SK-N-SH (cell line): ENCODE measurements around the gene OPCML.

ENCODE experiments used
- EP300 ChIP-seq, 2 experiments: IDR thresholded peaks; 2 replicates each; pipeline versions ENCODE4 v1.4.0 to v1.6.1; 2012; ENCODE audit warnings: borderline replicate concordance in 1 of 2, low read depth in 1 of 2, low read length in 1 of 2
- MXI1 ChIP-seq: IDR thresholded peaks from 2 replicates; pipeline ENCODE4 v1.6.1; 2012; ENCODE audit warnings: mild to moderate bottlenecking, low read depth, low read length, improper control_type of control experiment
- POLR2AphosphoS5 ChIP-seq: IDR thresholded peaks from 2 replicates; pipeline ENCODE4 v1.6.1; 2012; ENCODE audit warnings: low read depth, low read length
- RFX5 ChIP-seq: IDR thresholded peaks from 2 replicates; pipeline ENCODE4 v1.6.1; 2012; ENCODE audit warnings: mild to moderate bottlenecking, improper control_type of control experiment, low read length
- TAF1 ChIP-seq: IDR thresholded peaks from 2 replicates; pipeline ENCODE4 v1.6.1; 2012; ENCODE audit warnings: low read depth, mild to moderate bottlenecking, low read length, moderate library complexity, borderline replicate concordance
- TEAD4 ChIP-seq: IDR thresholded peaks from 2 replicates; pipeline ENCODE4 v1.4.0; 2012; ENCODE audit warnings: mild to moderate bottlenecking, borderline replicate concordance; ENCODE audit not compliant: insufficient read depth
- TF ChIP-seq, protein P1 (sequence below): fragments of 200-600 bp; sonication (generic); IDR thresholded peaks from 2 replicates; pipeline ENCODE4 v1.6.1; 2017; ENCODE audit warnings: antibody characterized with exemption, mild to moderate bottlenecking, moderate library complexity
- TF ChIP-seq, protein P2 (sequence below): fragments of 150-350 bp; IDR thresholded peaks from 2 replicates; pipeline ENCODE4 v1.6.1; 2017; ENCODE audit warnings: antibody characterized with exemption, low read length, low read depth, borderline replicate concordance

DNA sequence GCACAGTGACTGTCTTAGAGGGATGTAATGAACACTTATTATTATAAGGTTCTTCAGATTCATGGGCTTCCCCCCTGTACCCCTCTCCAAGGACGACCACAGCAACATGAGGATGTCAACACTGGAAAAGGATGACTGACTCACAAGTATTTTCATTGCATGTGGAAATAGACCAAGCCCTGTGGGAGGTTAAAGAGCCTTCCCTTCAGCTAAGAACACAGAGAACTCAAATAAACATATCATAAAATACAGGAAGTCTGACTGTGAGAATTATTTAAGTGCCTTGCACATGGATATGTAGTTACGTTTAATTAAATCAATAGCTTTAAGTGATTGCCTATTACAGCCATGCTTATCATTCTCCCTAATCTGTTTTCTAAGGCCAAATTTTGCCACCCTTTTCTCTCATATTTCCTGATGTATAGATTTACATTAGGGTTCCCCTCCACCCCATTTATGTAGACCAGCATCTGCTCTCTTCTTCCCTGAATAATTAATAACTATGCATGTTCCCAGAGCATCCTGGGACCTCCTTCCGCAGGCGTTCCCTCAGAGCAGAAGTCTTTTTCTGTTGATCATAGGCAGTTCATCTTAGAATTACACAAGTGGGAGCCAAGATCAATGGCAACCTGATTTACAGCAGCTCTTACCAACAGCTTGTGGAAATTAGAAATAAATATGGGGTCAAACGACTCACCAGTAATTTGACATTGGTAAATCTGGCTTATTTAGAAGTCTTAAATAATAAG lies 226.9 kb downstream of the OPCML start:
- TF ChIP-seq, protein P1, sequence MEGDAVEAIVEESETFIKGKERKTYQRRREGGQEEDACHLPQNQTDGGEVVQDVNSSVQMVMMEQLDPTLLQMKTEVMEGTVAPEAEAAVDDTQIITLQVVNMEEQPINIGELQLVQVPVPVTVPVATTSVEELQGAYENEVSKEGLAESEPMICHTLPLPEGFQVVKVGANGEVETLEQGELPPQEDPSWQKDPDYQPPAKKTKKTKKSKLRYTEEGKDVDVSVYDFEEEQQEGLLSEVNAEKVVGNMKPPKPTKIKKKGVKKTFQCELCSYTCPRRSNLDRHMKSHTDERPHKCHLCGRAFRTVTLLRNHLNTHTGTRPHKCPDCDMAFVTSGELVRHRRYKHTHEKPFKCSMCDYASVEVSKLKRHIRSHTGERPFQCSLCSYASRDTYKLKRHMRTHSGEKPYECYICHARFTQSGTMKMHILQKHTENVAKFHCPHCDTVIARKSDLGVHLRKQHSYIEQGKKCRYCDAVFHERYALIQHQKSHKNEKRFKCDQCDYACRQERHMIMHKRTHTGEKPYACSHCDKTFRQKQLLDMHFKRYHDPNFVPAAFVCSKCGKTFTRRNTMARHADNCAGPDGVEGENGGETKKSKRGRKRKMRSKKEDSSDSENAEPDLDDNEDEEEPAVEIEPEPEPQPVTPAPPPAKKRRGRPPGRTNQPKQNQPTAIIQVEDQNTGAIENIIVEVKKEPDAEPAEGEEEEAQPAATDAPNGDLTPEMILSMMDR = no peak
- no peak for TF ChIP-seq RFX5
- TF ChIP-seq TAF1 = no peak
- no peak for TF ChIP-seq MXI1
- TF ChIP-seq, protein P2, sequence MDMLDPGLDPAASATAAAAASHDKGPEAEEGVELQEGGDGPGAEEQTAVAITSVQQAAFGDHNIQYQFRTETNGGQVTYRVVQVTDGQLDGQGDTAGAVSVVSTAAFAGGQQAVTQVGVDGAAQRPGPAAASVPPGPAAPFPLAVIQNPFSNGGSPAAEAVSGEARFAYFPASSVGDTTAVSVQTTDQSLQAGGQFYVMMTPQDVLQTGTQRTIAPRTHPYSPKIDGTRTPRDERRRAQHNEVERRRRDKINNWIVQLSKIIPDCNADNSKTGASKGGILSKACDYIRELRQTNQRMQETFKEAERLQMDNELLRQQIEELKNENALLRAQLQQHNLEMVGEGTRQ = no peak
- TF ChIP-seq TEAD4 = no peak
- no peak for TF ChIP-seq EP300 (IDR thresholded peaks at IDR 0.05; ENCODE audit: borderline replicate concordance in 1 of 2, low read depth in 1 of 2, low read length in 1 of 2)
- no peak for TF ChIP-seq POLR2AphosphoS5
